OCI-LY7 (cell line): ENCODE measurements around the gene DDAH2.

Source experiments
- EZH2phosphoT487 ChIP-seq: fragments of 200-600 bp; sonication (generic); IDR thresholded peaks from 2 replicates; pipeline ENCODE4 v1.6.1; 2018; ENCODE audit warnings: low read depth, borderline replicate concordance, mild to moderate bottlenecking, mixed run types, antibody characterized with exemption, low read length, moderate library complexity, mixed read lengths
- TF ChIP-seq, protein P1 (sequence below): fragments of 200-600 bp; sonication (generic); conservative IDR thresholded peaks from 2 replicates; pipeline ENCODE4 v1.5.1; 2014; ENCODE audit warnings: mild to moderate bottlenecking, antibody characterized with exemption, low read length, moderate library complexity, mixed read lengths

DNA sequence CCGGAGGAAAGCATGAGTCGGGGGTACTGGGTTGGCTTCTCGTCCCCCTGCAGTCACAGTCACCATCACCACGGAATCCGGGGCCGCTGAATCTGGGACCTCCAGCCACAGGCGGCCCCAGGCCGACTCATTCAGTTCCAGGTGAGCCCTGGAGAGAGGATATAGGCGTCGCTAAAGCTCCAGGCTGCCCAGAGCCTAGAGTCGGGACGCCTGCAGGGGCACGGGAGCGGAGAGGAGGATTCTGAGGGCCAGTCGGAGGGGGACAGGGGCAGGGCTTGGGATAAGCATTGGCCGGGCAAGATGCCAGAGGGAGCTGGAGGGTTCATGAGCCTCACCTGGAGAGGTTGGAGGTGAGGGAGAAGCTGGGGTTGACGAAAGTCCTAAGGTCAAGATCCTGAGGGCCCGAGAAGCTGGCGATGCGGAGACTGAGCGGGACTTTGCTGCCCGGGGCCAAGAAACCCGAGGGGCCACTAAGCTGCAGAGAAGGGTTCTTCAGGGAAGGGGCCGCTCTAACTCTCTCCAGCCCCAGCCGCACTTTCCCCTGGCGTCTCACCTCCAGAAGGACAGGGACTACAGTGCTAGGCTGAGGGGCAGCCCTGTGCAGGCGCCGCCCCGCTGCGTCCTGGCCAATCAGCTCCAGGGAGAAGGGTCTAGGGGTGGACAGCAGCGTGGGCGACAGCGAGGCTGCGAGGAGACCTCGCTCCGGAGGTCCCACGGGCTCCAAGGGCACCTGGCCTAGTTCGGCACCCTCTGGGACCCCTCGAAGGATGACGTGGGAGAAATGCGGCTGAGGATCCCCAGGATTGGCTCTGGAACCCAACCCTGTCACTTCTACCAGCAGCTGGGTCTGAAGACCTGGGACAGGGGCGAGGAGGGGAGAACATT, 37.1 kb upstream of the DDAH2 start:
- TF ChIP-seq, protein P1, sequence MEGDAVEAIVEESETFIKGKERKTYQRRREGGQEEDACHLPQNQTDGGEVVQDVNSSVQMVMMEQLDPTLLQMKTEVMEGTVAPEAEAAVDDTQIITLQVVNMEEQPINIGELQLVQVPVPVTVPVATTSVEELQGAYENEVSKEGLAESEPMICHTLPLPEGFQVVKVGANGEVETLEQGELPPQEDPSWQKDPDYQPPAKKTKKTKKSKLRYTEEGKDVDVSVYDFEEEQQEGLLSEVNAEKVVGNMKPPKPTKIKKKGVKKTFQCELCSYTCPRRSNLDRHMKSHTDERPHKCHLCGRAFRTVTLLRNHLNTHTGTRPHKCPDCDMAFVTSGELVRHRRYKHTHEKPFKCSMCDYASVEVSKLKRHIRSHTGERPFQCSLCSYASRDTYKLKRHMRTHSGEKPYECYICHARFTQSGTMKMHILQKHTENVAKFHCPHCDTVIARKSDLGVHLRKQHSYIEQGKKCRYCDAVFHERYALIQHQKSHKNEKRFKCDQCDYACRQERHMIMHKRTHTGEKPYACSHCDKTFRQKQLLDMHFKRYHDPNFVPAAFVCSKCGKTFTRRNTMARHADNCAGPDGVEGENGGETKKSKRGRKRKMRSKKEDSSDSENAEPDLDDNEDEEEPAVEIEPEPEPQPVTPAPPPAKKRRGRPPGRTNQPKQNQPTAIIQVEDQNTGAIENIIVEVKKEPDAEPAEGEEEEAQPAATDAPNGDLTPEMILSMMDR, result no peak
- TF ChIP-seq EZH2phosphoT487, result no peak
